ENCODE measurements around the gene SLC2A9.

- TF ChIP-seq REST (IDR thresholded peaks at IDR 0.05; ENCODE audit: low read depth) = no peak
- no peak for TF ChIP-seq FOXM1 (IDR thresholded peaks at IDR 0.05; ENCODE audit: borderline replicate concordance, low read depth)
- no peak for TF ChIP-seq CEBPB (IDR thresholded peaks at IDR 0.05)
- TF ChIP-seq RAD21 (IDR thresholded peaks at IDR 0.05; ENCODE audit: low read depth) = no peak
- TF ChIP-seq EGR1 (IDR thresholded peaks at IDR 0.05) = no peak
- no peak for TF ChIP-seq EP300 (IDR thresholded peaks at IDR 0.05; ENCODE audit: borderline replicate concordance)
- no peak for TF ChIP-seq CREB1 (IDR thresholded peaks at IDR 0.05; ENCODE audit: low read depth)
- TF ChIP-seq TCF12 (IDR thresholded peaks at IDR 0.05; ENCODE audit: low read depth) = no peak
- no peak for TF ChIP-seq ZBTB7A (IDR thresholded peaks at IDR 0.05; ENCODE audit: low read depth)
- TF ChIP-seq TAF1 (IDR thresholded peaks at IDR 0.05; ENCODE audit: low read depth) = no peak
Measured at GRCh38 chr4:10026485-10026884, 5.2 kb upstream of the SLC2A9 start.
